Stimulated activated CD4-positive, alpha-beta T cell treated with anti-CD3 and anti-CD28 coated beads, Interleukin-15, amount 100 ng/mL, for 24 hours (primary cell): Measurements from ENCODE around the gene BMPR2.
"Not testable (repeated sequence)": the region's sequence is repeated elsewhere in the genome, so short reads cannot be mapped to it uniquely, and the experiment has no call there.

Source experiments
- DNase-seq: peaks from one replicate; pipeline ENCODE4 v3.0.0-alpha.2; 2020

The BMPR2 gene

GRCh38 chr2:202386495-202386894 lies 10.4 kb downstream of the BMPR2 start:
- DNase-seq, result not testable (repeated sequence)

- DNase-seq, result peak; percentile 21
Measured at GRCh38 chr2:202387608-202388342, 11.6 kb downstream of the BMPR2 start.

- no peak for DNase-seq
Measured at GRCh38 chr2:202400941-202401340, 24.8 kb downstream of the BMPR2 start.

- no peak for DNase-seq
Measured at GRCh38 chr2:202405798-202406197, 29.7 kb downstream of the BMPR2 start.

GRCh38 chr2:202406445-202406978 lies 30.4 kb downstream of the BMPR2 start:
- no peak for DNase-seq

- no peak for DNase-seq
Measured at GRCh38 chr2:202408546-202409140, 32.5 kb downstream of the BMPR2 start.

GRCh38 chr2:202410092-202410491 lies 34.0 kb downstream of the BMPR2 start:
- DNase-seq, result no peak

- no peak for DNase-seq
Measured at GRCh38 chr2:202411097-202411496, 35.0 kb downstream of the BMPR2 start.

GRCh38 chr2:202418027-202418426 lies 41.9 kb downstream of the BMPR2 start:
- no peak for DNase-seq

GRCh38 chr2:202418511-202418910 lies 42.4 kb downstream of the BMPR2 start:
- DNase-seq, result no peak

- no peak for DNase-seq
Measured at GRCh38 chr2:202423139-202423538, 47.0 kb downstream of the BMPR2 start.

GRCh38 chr2:202425036-202425435 lies 48.9 kb downstream of the BMPR2 start:
- DNase-seq, result no peak

- no peak for DNase-seq
Measured at GRCh38 chr2:202426751-202427150, 50.6 kb downstream of the BMPR2 start.

- no peak for DNase-seq
Measured at GRCh38 chr2:202429164-202429980, 53.2 kb downstream of the BMPR2 start.

- no peak for DNase-seq
Measured at GRCh38 chr2:202432776-202433175, 56.6 kb downstream of the BMPR2 start.

- no peak for DNase-seq
Measured at GRCh38 chr2:202434472-202434871, 58.3 kb downstream of the BMPR2 start.

- DNase-seq, result no peak
Measured at GRCh38 chr2:202436626-202437025, 60.5 kb downstream of the BMPR2 start.

GRCh38 chr2:202440117-202440516 lies 64.0 kb downstream of the BMPR2 start:
- DNase-seq, result not testable (repeated sequence)

GRCh38 chr2:202442882-202443281 lies 66.8 kb downstream of the BMPR2 start:
- no peak for DNase-seq

- DNase-seq, result no peak
Measured at GRCh38 chr2:202444000-202444399, 67.9 kb downstream of the BMPR2 start.

GRCh38 chr2:202449344-202449743 lies 73.2 kb downstream of the BMPR2 start:
- no peak for DNase-seq

GRCh38 chr2:202450785-202451184 lies 74.7 kb downstream of the BMPR2 start:
- DNase-seq, result no peak

- no peak for DNase-seq
Measured at GRCh38 chr2:202452744-202453143, 76.6 kb downstream of the BMPR2 start.

GRCh38 chr2:202454536-202454935 lies 78.4 kb downstream of the BMPR2 start:
- no peak for DNase-seq
